ENCODE results near the gene TMEM214.

The TMEM214 gene

GRCh38 chr2:27086090-27086723 lies 53.4 kb downstream of the TMEM214 start:
- DNase-seq: peak; percentile 97

GRCh38 chr2:27086724-27087593 lies 54.2 kb downstream of the TMEM214 start, which contains the start of gene KHK:
KHK (plus strand) TSS chr2:27086772; CDS start chr2:27087260, 488 bp downstream.
- DNase-seq: no peak

GRCh38 chr2:27087823-27088410 lies 55.2 kb downstream of the TMEM214 start:
- no peak for DNase-seq

GRCh38 chr2:27088634-27089033 lies 55.9 kb downstream of the TMEM214 start:
- peak; percentile 87 for DNase-seq

GRCh38 chr2:27089111-27089954 lies 56.6 kb downstream of the TMEM214 start:
- no peak for DNase-seq

All from hematopoietic multipotent progenitor cell treated with erythropoietin and hydrocortisone succinate and interleukin-3 and kit ligand, for 4 days (in vitro differentiated cells).